Astrocyte (in vitro differentiated cells and primary cell): Measurements from ENCODE around the gene PAK4.

Experiments used
- EZH2 ChIP-seq: IDR thresholded peaks from 2 replicates; pipeline ENCODE4 v1.6.1; 2012; ENCODE audit warnings: mild to moderate bottlenecking, low read length, inconsistent platforms; ENCODE audit not compliant: insufficient read depth
- TF ChIP-seq, protein P1 (sequence below): IDR thresholded peaks from 2 replicates; pipeline ENCODE4 v1.5.1; 2011; ENCODE audit warnings: low read depth, mild to moderate bottlenecking, inconsistent platforms, low read length, moderate library complexity; ENCODE audit not compliant: insufficient read depth

DNA sequence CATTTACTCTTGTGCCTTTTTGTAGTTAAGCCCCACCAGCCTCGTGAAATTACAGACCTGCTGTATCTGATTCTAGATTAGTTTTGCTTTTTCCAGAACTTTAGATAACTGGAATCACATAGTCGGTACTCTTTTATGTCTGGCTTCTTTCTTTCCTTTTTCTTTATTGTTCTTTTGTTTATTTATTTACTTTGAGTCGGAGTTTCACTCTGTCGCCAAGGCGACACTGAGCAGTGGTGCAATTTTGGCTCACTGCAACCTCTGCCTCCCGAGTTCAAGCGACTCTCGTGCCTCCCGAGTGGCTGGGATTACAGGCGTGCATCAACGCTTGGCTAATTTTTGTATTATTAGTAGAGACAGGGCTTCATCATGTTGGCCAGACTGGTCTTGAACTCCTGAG is 65.2 kb downstream of the PAK4 start:
- TF ChIP-seq, protein P1, sequence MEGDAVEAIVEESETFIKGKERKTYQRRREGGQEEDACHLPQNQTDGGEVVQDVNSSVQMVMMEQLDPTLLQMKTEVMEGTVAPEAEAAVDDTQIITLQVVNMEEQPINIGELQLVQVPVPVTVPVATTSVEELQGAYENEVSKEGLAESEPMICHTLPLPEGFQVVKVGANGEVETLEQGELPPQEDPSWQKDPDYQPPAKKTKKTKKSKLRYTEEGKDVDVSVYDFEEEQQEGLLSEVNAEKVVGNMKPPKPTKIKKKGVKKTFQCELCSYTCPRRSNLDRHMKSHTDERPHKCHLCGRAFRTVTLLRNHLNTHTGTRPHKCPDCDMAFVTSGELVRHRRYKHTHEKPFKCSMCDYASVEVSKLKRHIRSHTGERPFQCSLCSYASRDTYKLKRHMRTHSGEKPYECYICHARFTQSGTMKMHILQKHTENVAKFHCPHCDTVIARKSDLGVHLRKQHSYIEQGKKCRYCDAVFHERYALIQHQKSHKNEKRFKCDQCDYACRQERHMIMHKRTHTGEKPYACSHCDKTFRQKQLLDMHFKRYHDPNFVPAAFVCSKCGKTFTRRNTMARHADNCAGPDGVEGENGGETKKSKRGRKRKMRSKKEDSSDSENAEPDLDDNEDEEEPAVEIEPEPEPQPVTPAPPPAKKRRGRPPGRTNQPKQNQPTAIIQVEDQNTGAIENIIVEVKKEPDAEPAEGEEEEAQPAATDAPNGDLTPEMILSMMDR: no peak
- TF ChIP-seq EZH2: no peak
